OCI-LY7 (cell line): Measurements from ENCODE around the gene NFKBIE. TPM values are rescaled to one million over a fixed set of nuclear protein-coding genes. Genes with fewer than 3 reads are reported as not detected.

Experiments
- BruUV-seq: library from RNA; stranded (reverse); fragments of 400-500 nt; replicated peaks from 2 replicates; lab custom pipeline; 2021; lab: Mats Ljungman, UMichigan
- CTCF ChIA-PET: fragments of 300-600 bp; sonication (Branson Sonifier 250); formaldehyde crosslinking; loops from one replicate; lab custom pipeline; 2022; ENCODE audit warnings: antibody characterized with exemption; ENCODE audit not compliant: unreplicated experiment; lab: Charles Lee
- POLR2A ChIA-PET: fragments of 300-600 bp; sonication (Branson Sonifier 250); formaldehyde crosslinking; loops from one replicate; lab custom pipeline; 2022; ENCODE audit warnings: antibody characterized with exemption; lab: Charles Lee
- DNase-seq: peaks from one replicate; pipeline ENCODE4 v3.0.0-alpha.2; 2015; ENCODE audit warnings: low spot score
- H2AFZ ChIP-seq: fragments of 200-600 bp; sonication (generic), shearing (Covaris generic); 2 replicates; pipeline ENCODE4 v1.6.1; 2014; ENCODE audit warnings: mild to moderate bottlenecking, antibody characterized with exemption, low read length, moderate library complexity
- H3K27ac ChIP-seq: fragments of 200-600 bp; sonication (generic); 2 replicates; pipeline ENCODE4 v1.5.1; 2014; ENCODE audit warnings: mixed run types, low read depth, mild to moderate bottlenecking, moderate library complexity, low read length, inconsistent platforms; ENCODE audit not compliant: poor library complexity, severe bottlenecking
- H3K36me3 ChIP-seq: fragments of 200-600 bp; sonication (generic); 2 replicates; pipeline ENCODE4 v1.6.1; 2014; ENCODE audit warnings: mild to moderate bottlenecking, antibody characterized with exemption, low read length, moderate library complexity, mixed read lengths; ENCODE audit not compliant: insufficient read depth
- H3K4me1 ChIP-seq: fragments of 200-600 bp; sonication (generic); 2 replicates; pipeline ENCODE4 v1.5.1; 2014; ENCODE audit warnings: mild to moderate bottlenecking, low read length; ENCODE audit not compliant: insufficient read depth, poor library complexity, severe bottlenecking
- H3K4me2 ChIP-seq: fragments of 200-600 bp; sonication (generic); 2 replicates; pipeline ENCODE4 v1.6.1; 2014; ENCODE audit warnings: mild to moderate bottlenecking, low read length
- H3K4me3 ChIP-seq: fragments of 200-600 bp; sonication (generic); 2 replicates; pipeline ENCODE4 v1.5.1; 2014; ENCODE audit warnings: mild to moderate bottlenecking, low read depth, low read length; ENCODE audit not compliant: poor library complexity, severe bottlenecking
- H3K79me2 ChIP-seq: fragments of 200-600 bp; sonication (generic); 2 replicates; pipeline ENCODE4 v1.6.1; 2016; ENCODE audit warnings: low read depth, mild to moderate bottlenecking, low read length, moderate library complexity, mixed read lengths; ENCODE audit not compliant: insufficient read depth
- H3K9me2 ChIP-seq: fragments of 200-600 bp; sonication (generic); 2 replicates; pipeline ENCODE4 v1.6.1; 2016; ENCODE audit warnings: mild to moderate bottlenecking, low read length, mixed read lengths; ENCODE audit not compliant: insufficient read depth
- H3K9me3 ChIP-seq: fragments of 200-600 bp; sonication (generic); 2 replicates; pipeline ENCODE4 v1.6.1; 2014; ENCODE audit warnings: mild to moderate bottlenecking, mixed run types, low read length, mixed read lengths
- H4K20me1 ChIP-seq: fragments of 200-600 bp; sonication (generic); 2 replicates; pipeline ENCODE4 v1.6.1; 2014; ENCODE audit warnings: mild to moderate bottlenecking, antibody characterized with exemption, low read length, moderate library complexity, mixed read lengths; ENCODE audit not compliant: insufficient read depth
- EZH2phosphoT487 ChIP-seq: fragments of 200-600 bp; sonication (generic); IDR thresholded peaks from 2 replicates; pipeline ENCODE4 v1.6.1; 2018; ENCODE audit warnings: low read depth, borderline replicate concordance, mild to moderate bottlenecking, mixed run types, antibody characterized with exemption, low read length, moderate library complexity, mixed read lengths
- intact Hi-C: fragments of 100-400 bp; cut with micrococcal nuclease; formaldehyde crosslinking; loops from one replicate; pipeline ENCODE4 v1.10.0; 2022; ENCODE audit not compliant: unreplicated experiment
- total RNA-seq, 2 experiments: library from RNA; depleted of rRNA in 1 of 2; stranded (reverse); fragments of >200 nt in 1 of 2; shearing (Covaris generic) in 1 of 2; gene quantifications; 2 replicates each; pipeline ENCODE4 v1.2.3, GENCODE V29; 2014 to 2022
- TF ChIP-seq, protein P1 (sequence below): fragments of 200-600 bp; sonication (generic); conservative IDR thresholded peaks from 2 replicates; pipeline ENCODE4 v1.5.1; 2014; ENCODE audit warnings: mild to moderate bottlenecking, antibody characterized with exemption, low read length, moderate library complexity, mixed read lengths

The NFKBIE gene
- total RNA-seq, 2 experiments from 2014 or later: 24.8 to 43.1 TPM

DNA sequence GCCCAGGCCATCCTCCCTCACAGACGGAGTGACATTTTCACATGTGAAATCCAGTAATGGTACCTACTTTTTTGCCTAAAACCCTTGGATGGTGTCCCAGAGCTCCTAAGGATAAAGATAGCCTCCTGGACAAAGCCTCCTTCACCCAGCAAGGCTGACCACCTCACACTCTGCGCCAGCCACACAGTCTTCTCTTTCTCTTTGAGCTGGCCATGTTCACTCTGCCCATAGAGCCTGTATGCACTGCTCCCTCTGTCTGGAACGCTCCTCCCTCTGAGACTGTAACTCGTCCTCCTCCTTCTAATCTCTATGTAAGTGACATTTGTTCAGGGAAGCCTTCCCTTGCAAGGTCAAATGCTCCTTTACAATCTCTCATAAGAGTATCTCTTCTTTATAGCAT, 19.5 kb upstream of the NFKBIE start:
- H2AFZ ChIP-seq: no peak overlapping the region
- ChIA-PET POLR2A (no interaction called here), CTCF (interaction anchor here (0.7 kb wide), 1 partner anchor 21 kb away, joined by 4 read pairs; no protein-coding TSS in a partner anchor)
- no peaks in the 10 kb centered on the region for H4K20me1 ChIP-seq
- no peak overlapping the region for H3K4me2 ChIP-seq
- no peak for TF ChIP-seq EZH2phosphoT487
- TF ChIP-seq, protein P1, sequence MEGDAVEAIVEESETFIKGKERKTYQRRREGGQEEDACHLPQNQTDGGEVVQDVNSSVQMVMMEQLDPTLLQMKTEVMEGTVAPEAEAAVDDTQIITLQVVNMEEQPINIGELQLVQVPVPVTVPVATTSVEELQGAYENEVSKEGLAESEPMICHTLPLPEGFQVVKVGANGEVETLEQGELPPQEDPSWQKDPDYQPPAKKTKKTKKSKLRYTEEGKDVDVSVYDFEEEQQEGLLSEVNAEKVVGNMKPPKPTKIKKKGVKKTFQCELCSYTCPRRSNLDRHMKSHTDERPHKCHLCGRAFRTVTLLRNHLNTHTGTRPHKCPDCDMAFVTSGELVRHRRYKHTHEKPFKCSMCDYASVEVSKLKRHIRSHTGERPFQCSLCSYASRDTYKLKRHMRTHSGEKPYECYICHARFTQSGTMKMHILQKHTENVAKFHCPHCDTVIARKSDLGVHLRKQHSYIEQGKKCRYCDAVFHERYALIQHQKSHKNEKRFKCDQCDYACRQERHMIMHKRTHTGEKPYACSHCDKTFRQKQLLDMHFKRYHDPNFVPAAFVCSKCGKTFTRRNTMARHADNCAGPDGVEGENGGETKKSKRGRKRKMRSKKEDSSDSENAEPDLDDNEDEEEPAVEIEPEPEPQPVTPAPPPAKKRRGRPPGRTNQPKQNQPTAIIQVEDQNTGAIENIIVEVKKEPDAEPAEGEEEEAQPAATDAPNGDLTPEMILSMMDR: no peak
- no peak for DNase-seq
- no peaks in the 10 kb centered on the region for H3K4me1 ChIP-seq
- no peaks in the 10 kb centered on the region for H3K36me3 ChIP-seq
- H3K27ac ChIP-seq: no peak overlapping the region
- no peaks in the 10 kb centered on the region for H3K9me2 ChIP-seq
- H3K79me2 ChIP-seq: no peaks in the 10 kb centered on the region
- no peak overlapping the region for H3K4me3 ChIP-seq
- BruUV-seq: no TSS peak
- H3K9me3 ChIP-seq: no peaks in the 10 kb centered on the region
- intact Hi-C loops: no loop called here

DNA sequence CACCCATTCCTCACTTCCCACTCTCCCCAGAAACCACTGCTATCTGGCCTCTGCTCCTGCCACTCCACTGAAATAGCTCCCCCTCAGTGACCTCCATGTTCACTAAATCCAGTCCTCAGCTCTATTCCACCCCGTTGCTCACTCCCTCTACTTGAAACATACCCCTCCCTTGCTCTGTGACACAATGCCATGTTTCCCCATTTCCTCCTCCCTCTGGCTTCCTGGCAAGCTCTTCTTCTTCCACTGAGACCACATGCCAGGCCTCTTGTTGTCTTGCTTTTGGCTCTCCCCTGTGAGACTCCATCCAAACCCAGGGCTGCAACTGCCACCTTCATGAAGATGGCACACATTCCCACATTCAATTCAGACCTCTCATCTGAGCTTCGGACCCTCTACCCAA, 18.8 kb upstream of the NFKBIE start:
- no peak overlapping the region for H3K4me2 ChIP-seq
- H3K79me2 ChIP-seq: no peaks in the 10 kb centered on the region
- no peak overlapping the region for H3K4me3 ChIP-seq
- no peaks in the 10 kb centered on the region for H3K4me1 ChIP-seq
- DNase-seq: no peak
- H3K27ac ChIP-seq: no peak overlapping the region
- ChIA-PET POLR2A (no interaction called here), CTCF (no interaction called here)
- TF ChIP-seq EZH2phosphoT487: no peak
- TF ChIP-seq, protein P1: no peak
- no peaks in the 10 kb centered on the region for H3K9me3 ChIP-seq
- no peaks in the 10 kb centered on the region for H3K36me3 ChIP-seq
- intact Hi-C loops: no loop called here
- no peaks in the 10 kb centered on the region for H4K20me1 ChIP-seq
- BruUV-seq: no TSS peak
- H2AFZ ChIP-seq: no peak overlapping the region
- no peaks in the 10 kb centered on the region for H3K9me2 ChIP-seq

DNA sequence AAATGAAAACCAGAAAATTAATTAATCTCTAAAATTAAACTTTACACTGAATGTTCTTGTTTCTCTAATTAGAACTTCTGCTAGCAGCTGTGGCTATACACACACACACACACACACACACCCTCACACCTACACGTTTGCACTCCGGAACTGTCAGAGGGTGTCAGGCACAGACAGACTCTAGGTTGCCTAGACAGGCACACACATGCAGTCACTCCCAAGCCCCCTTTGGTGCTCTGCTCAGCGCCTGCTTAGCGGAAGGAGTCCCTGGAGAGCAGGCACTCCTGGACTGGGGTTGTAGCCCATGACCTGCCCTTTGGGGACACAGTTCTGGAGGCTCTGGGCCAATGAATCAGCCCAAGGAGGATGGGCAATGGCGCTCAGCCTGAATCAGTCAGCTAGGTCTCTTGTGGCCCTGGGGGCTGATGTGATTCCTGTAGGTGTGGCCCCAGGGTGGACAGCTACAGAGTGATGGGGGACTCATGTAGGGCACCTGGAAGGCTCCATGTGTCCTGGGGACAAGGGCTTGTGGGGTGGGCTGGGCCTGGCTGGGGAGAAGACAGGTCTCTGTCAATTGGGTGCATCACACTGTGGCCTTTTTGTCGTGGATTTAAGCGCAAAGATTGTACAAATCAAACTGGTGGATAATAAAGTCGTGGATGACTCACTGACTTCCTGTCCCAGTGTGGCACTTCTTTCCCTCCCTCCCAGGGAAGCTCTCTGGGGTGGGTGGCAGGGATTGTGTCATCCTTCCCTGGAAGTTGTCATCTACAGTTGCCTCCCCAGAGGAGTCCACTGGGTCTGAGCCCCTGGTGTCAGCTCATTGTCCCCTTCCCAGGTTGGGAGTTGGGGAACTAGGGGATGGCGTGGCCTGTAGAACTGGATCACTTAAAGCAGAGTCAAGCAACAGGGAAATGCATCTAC, 13.7 kb upstream of the NFKBIE start:
- H3K27ac ChIP-seq: no peak overlapping the region
- no peaks in the 10 kb centered on the region for H3K9me3 ChIP-seq
- ChIA-PET CTCF (no interaction called here), POLR2A (no interaction called here)
- DNase-seq: no peak
- no peak overlapping the region for H2AFZ ChIP-seq
- TF ChIP-seq, protein P1: no peak
- no peak for TF ChIP-seq EZH2phosphoT487
- no peaks in the 10 kb centered on the region for H3K9me2 ChIP-seq
- no peaks in the 10 kb centered on the region for H4K20me1 ChIP-seq
- intact Hi-C loops: no loop called here
- no peak overlapping the region for H3K4me2 ChIP-seq
- H3K4me3 ChIP-seq: no peak overlapping the region
- no TSS peak for BruUV-seq
- no peaks in the 10 kb centered on the region for H3K79me2 ChIP-seq
- no peaks in the 10 kb centered on the region for H3K4me1 ChIP-seq
- H3K36me3 ChIP-seq: no peaks in the 10 kb centered on the region
